ENCODE results near the gene SNX17. TPM values are rescaled to one million over a fixed set of nuclear protein-coding genes. Genes with fewer than 3 reads are reported as not detected.
A peak's percentile ranks its signal among the peaks of the same experiment; 100 is the strongest.

Gene SNX17
- total RNA-seq, 2 donors from 2014 or later: 77.1 to 99.6 TPM

GRCh38 chr2:27393225-27393624 is 22.8 kb downstream of the SNX17 start:
- Histone ChIP-seq H3K4me3 (no peak overlapping the region), H3K36me3 (no peaks in the 10 kb centered on the region), H3K9me3 (no peaks in the 10 kb centered on the region), H3K27ac (no peak overlapping the region), H3K27me3 (no peaks in the 10 kb centered on the region), H3K4me1 (no peaks in the 10 kb centered on the region), H3K9ac (ENCODE audit: low read depth in 2 of 2, low read length in 2 of 2) (no peak overlapping the region)
- DNase-seq: no peak
- TF ChIP-seq CTCF (IDR thresholded peaks at IDR 0.05): no peak
- intact Hi-C loops (cut with DNase I): no loop called here

- H3K9me3 ChIP-seq: no peaks in the 10 kb centered on the region
- no peak overlapping the region for H3K4me3 ChIP-seq
- DNase-seq: no peak
- no peaks in the 10 kb centered on the region for H3K36me3 ChIP-seq
- no peak for TF ChIP-seq CTCF (IDR thresholded peaks at IDR 0.05)
- H3K27ac ChIP-seq: no peak overlapping the region
- no peak overlapping the region for H3K9ac ChIP-seq (ENCODE audit: low read depth in 2 of 2, low read length in 2 of 2)
- no peaks in the 10 kb centered on the region for H3K27me3 ChIP-seq
- intact Hi-C loops (cut with DNase I): no loop called here
- no peaks in the 10 kb centered on the region for H3K4me1 ChIP-seq
Observed at GRCh38 chr2:27398962-27399361, 28.5 kb downstream of the SNX17 start.

GRCh38 chr2:27400348-27401135 is 30.1 kb downstream of the SNX17 start:
- no peak for DNase-seq
- Histone ChIP-seq H3K27ac (no peak overlapping the region), H3K36me3 (no peaks in the 10 kb centered on the region), H3K4me1 (no peaks in the 10 kb centered on the region), H3K4me3 (no peak overlapping the region), H3K9ac (ENCODE audit: low read depth in 2 of 2, low read length in 2 of 2) (no peak overlapping the region), H3K27me3 (no peaks in the 10 kb centered on the region), H3K9me3 (no peaks in the 10 kb centered on the region)
- no peak for TF ChIP-seq CTCF (IDR thresholded peaks at IDR 0.05)
- intact Hi-C loops (cut with DNase I): no loop called here

GRCh38 chr2:27407798-27408491 is 37.5 kb downstream of the SNX17 start:
- DNase-seq: peak; percentile 64
- H3K4me3 ChIP-seq: peak overlapping the region; percentile 100
- peaks cover 3% of the 10 kb centered on the region for H3K4me1 ChIP-seq
- peak; percentile 46 for TF ChIP-seq CTCF (IDR thresholded peaks at IDR 0.05)
- intact Hi-C loops (cut with DNase I): no loop called here
- H3K27me3 ChIP-seq: no peaks in the 10 kb centered on the region
- peak overlapping the region in 1 of 2 donors; percentile 84 for H3K9ac ChIP-seq (ENCODE audit: low read depth in 2 of 2, low read length in 2 of 2)
- no peaks in the 10 kb centered on the region for H3K9me3 ChIP-seq
- H3K36me3 ChIP-seq: no peaks in the 10 kb centered on the region
- H3K27ac ChIP-seq: peak overlapping the region; percentile 83

GRCh38 chr2:27408601-27409320 is 38.3 kb downstream of the SNX17 start:
- Histone ChIP-seq H3K27ac (peak overlapping the region; percentile 83), H3K36me3 (no peaks in the 10 kb centered on the region), H3K27me3 (no peaks in the 10 kb centered on the region), H3K4me1 (peaks cover 3% of the 10 kb centered on the region), H3K9ac (ENCODE audit: low read depth in 2 of 2, low read length in 2 of 2) (peak overlapping the region; percentile 84 to 88), H3K9me3 (no peaks in the 10 kb centered on the region), H3K4me3 (peak overlapping the region; percentile 100)
- TF ChIP-seq CTCF (IDR thresholded peaks at IDR 0.05): no peak
- DNase-seq: peak; percentile 36
- intact Hi-C loops (cut with DNase I): no loop called here
